ENCODE data around the gene MAP3K9. TPM values are rescaled to one million over a fixed set of nuclear protein-coding genes. Genes with fewer than 3 reads are reported as not detected.

Gene MAP3K9
- total RNA-seq, 1 experiment from 2014 or later = 2.7 TPM

DNA sequence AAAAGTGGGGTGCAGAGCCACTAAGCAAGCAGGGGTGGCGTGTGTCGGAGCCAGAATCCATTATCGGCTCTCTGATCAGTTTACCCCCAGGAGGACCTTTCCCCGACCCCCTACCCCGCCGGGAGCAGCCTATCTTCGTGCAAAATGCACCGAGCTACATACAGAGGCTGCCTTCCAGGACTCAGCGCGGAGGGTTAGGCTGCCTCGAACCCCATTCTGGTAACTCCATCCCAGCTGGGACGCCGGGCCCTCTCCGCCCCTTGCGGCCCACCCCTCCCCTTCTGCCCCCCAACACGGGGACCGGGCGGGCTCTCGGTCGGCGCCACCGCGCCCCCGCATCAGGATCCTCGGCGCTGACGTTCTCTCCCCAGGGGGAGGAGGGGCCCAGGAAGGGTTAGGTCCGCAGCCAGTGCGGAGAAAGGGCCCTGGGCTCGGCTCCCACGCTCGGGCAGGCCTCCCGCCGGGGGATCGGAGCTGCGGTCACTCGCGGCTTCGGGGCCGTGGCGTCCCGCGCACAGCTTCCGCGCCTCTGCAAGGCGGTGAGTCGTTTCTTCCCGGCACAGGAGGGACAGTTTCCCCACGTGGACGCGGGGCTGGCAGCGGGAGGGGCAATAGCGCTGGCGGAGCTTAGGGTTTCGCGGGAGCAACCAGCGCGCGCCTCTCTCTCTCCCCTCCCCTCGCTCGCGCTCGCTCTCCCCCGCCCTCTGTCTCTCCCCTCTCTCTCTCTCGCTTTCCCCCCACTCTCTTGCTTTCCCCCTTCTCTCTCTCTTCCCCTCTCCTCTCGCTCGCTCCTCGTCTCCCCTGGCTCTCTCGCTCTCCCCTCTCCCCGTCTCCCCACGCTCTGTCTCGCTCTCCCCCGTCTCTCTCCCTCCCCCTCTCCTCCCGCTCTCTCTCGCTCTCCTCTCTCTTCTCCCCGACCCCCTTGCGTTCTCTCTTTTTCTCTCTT lies 12.5 kb upstream of the MAP3K9 start:
- no peak for DNase-seq (ENCODE audit: low spot score)

GRCh38 chr14:70816525-70816924 lies 7.2 kb upstream of the MAP3K9 start:
- DNase-seq (ENCODE audit: low spot score) = no peak

GRCh38 chr14:70814466-70814865 lies 5.2 kb upstream of the MAP3K9 start:
- no peak for DNase-seq (ENCODE audit: low spot score)

GRCh38 chr14:70812124-70812818 lies 3.0 kb upstream of the MAP3K9 start:
- DNase-seq (ENCODE audit: low spot score) = no peak

- no peak for DNase-seq (ENCODE audit: low spot score)
Observed at GRCh38 chr14:70811578-70811977, 2.3 kb upstream of the MAP3K9 start.

DNA sequence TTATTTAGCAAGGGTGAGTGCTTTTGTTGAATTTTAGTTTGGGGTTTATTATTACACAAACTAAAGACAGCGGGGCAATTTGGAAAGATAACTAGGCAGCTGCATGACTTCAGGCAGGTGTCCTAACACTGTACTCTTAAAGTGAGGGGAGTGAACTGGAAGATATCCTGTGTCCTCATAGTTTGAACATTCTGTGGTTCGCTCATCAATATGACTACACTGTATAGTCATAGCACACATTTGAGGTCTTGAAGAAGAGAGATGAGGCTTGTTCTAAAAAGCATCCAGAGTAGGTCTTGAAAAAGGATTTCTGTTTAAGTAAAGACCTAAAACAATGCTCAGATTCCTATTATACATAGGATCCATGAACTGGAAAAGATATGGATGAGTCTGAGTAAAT lies 1.7 kb upstream of the MAP3K9 start:
- no peak for DNase-seq (ENCODE audit: low spot score)

DNA sequence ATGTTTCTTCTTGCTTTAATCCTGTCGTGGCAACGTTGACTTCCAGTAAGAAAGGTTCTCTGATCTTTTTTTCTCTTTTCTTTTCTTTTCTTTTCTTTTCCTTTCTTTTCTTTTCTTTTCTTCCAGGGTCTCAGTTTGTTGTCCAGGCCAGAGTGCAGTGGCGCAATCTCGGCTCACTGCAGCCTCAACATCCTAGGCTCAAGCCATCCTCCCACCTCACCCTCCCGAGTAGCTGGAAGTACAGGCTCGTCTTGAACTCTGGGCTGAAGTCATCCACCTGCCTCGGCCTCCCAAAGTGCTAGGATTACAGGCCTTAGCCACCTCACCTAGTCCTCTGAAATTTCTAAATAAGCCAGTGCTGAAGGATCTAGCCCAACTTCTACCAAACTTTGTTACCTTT lies 1.3 kb upstream of the MAP3K9 start:
- DNase-seq (ENCODE audit: low spot score) = no peak

DNA sequence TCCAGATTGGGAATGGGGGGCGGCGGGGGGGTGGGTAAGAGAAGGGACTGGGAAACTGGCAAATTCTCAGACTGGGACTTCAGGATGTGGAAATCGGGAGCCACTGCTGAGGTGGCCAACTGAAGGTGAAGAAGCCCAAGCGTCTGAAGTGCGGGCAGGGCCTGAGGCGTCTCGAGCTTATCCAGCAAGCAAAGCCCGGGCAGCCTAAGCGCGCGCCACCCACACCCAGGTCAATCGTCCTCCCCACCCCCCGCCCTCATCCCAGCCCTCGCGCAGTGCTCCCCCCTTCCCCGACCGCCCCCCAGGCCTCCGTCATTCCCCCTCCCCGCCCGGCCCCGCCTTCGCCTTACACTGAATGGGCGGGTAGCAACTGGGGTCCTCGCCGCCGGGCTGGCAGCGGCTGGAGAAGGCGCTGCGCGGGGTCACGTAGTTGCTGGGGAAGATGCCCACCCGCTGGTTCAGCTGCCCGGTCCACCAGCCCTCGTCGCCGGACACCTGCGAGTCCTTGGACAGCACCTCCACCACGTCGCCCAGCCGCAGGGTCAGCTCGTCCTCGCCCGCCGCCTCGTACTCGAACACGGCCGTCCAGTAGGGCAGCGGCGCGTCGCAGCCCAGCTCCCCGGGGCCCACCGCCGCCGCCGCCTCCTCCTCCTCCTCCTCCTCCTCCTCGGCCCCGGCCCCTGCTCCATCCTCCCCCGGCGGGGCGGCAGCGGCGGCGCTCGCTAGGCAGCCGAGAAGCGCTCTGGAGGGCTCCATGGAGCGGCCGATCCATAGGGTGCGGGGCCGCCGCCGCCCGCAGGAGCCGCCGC lies 693 bp downstream of the MAP3K9 start:
- DNase-seq (ENCODE audit: low spot score) = peak; percentile 25

- DNase-seq (ENCODE audit: low spot score) = peak; percentile 50
Observed at GRCh38 chr14:70807898-70808415, 1.4 kb downstream of the MAP3K9 start.

- DNase-seq (ENCODE audit: low spot score) = no peak
Observed at GRCh38 chr14:70804556-70805162, 4.7 kb downstream of the MAP3K9 start.

GRCh38 chr14:70803321-70804310 lies 5.7 kb downstream of the MAP3K9 start:
- no peak for DNase-seq (ENCODE audit: low spot score)

DNA sequence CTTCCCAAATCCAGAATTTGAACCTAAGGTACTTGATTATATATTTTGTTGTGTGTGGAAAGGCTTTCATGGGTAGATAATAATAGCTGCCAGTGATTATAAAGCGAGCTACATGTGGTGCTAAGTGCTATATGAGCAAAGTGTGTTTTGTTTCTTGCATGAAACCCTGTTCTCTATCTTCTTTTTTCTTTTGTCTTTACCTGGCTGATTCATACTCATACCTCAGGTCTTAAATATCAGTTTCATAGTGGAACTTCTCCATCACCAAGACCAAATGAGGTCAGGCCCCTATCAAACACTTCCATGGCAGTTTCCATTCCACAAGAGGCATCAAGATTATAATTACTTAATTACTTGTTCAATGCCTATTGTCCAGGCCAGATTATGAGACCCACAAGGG lies 6.9 kb downstream of the MAP3K9 start:
- DNase-seq (ENCODE audit: low spot score) = no peak

DNA sequence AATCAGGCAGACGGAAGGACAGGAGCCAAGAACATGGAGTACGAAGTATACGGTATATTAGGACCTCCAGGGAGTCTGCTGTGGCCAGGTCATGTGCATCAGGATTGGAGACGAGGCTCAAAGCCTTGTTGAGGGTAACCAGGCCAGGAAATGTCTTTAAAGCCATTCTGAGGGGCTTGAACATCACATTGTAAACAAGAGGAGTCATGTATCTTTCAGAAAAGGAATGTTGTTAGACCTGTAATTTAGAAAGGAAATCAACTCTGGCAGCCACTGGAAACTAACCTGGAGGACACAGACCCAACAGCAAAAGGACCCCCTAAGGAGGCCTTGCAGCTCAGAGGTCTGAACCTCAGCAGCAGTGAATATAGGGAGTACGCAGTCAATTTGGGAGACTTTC lies 7.5 kb downstream of the MAP3K9 start:
- DNase-seq (ENCODE audit: low spot score) = no peak

DNA sequence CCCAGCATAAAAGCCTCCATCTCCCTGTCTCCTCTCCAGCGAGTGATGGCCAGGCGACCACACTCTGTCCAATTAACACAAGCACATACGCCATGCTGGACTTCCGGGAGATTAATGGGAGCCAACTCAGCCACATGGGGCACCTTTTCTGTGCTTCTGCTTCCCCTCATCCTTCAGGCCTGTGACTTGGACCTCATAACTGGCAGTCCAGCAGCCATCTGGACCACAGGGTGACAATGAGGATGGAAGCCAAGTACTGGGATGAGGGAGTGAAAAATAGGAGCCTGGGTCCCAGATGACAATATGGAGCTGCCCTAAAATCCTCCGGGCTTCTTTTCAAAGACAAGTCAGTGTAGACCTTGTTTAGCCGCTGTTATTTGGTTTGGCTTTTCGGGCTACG lies 12.8 kb downstream of the MAP3K9 start:
- DNase-seq (ENCODE audit: low spot score) = no peak

DNA sequence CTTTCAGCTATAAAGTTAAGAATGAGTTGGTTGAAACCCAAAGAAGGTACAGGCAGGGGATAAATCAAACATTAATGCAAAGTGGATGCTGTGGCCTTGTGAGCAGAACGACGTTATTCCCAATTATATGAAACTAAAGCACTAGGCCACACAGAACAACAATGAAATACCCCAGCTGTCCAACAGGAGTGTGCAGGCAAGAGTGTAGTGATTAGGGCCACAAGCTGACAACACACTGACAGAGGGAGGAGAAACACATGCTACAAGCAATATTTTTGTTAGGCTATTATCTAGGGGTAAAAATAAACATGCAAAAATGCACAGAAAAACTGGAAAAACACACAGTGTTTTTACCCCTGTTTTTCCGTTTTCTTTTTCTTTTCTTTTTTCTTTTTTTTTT lies 15.0 kb downstream of the MAP3K9 start:
- no peak for DNase-seq (ENCODE audit: low spot score)

- no peak for DNase-seq (ENCODE audit: low spot score)
Observed at GRCh38 chr14:70793637-70794036, 15.7 kb downstream of the MAP3K9 start.

GRCh38 chr14:70792939-70793338 lies 16.4 kb downstream of the MAP3K9 start:
- DNase-seq (ENCODE audit: low spot score) = no peak

- DNase-seq (ENCODE audit: low spot score) = no peak
Observed at GRCh38 chr14:70791971-70792370, 17.3 kb downstream of the MAP3K9 start.

DNA sequence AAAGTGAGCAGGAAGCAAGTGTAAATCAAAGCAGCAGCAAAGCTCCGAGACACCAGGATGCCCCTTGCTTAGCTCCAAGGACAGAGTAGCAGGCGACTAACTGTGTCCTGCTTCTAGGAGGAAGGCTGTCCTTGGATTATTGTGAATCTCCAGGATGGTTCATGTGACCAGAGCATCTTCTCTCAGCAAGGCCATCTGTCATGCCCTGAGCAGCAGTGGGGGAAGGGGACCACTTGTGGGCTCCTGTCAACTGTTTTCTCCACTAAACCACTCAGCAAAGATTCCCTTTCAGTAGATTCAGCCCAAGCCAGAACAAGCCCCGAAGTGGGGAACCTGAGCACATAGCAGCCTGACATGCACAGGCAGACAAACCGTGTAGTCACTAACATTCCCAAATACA lies 19.4 kb downstream of the MAP3K9 start:
- no peak for DNase-seq (ENCODE audit: low spot score)

GRCh38 chr14:70789361-70789760 lies 20.0 kb downstream of the MAP3K9 start:
- DNase-seq (ENCODE audit: low spot score) = no peak

All from H4 (cell line).